Right atrium auricular region (tissue), 2 donors: ENCODE data around the gene PHLDA3. TPM values are rescaled to one million over a fixed set of nuclear protein-coding genes. Genes with fewer than 3 reads are reported as not detected.

Source experiments
- DNase-seq: peaks from one replicate; pipeline ENCODE4 v3.0.0-alpha.2; 2019; ENCODE audit warnings: low spot score
- H3K27ac ChIP-seq, 2 donors: fragments of 200-600 bp; sonication (generic); 1 replicate in 1 of 2; 2 replicates in 1 of 2; pipeline ENCODE4 v1.5.1; 2016 to 2019
- H3K27me3 ChIP-seq, 2 donors: fragments of 200-600 bp; sonication (generic); one replicate each; pipeline versions ENCODE4 v1.5.1 to v1.6.0; 2017 to 2019
- H3K36me3 ChIP-seq: fragments of 200-600 bp; sonication (generic); one replicate; pipeline ENCODE4 v1.5.1; 2016
- H3K4me1 ChIP-seq, 2 donors: fragments of 200-600 bp; sonication (generic); one replicate each; pipeline versions ENCODE4 v1.5.1 to v1.6.0; 2017 to 2019
- H3K4me3 ChIP-seq, 2 donors: fragments of 200-600 bp; sonication (generic); 1 replicate in 1 of 2; 2 replicates in 1 of 2; pipeline ENCODE4 v1.5.1; 2017 to 2019; ENCODE audit warnings: mild to moderate bottlenecking in 1 of 2, moderate library complexity in 1 of 2
- H3K9me3 ChIP-seq, 2 donors: fragments of 200-600 bp; sonication (generic); one replicate each; pipeline ENCODE4 v1.5.1; 2019
- total RNA-seq, 2 donors: library from RNA; depleted of rRNA; stranded (reverse); fragments of >200 nt; gene quantifications; one replicate each; pipeline ENCODE4 v1.1.0, GENCODE V29; 2016
- TF ChIP-seq, protein P1 (sequence below), 2 donors: fragments of 200-600 bp; sonication (generic); IDR thresholded peaks; one replicate each; pipeline ENCODE4 v1.5.1; 2019; ENCODE audit warnings: antibody characterized with exemption in 2 of 2

PHLDA3 gene
- total RNA-seq: 10 to 100 TPM; 29.5 to 31.9 TPM

GRCh38 chr1:201468844-201469644 lies at the start of gene PHLDA3:
TSS of gene PHLDA3 (minus strand) at chr1:201469188. CDS start at chr1:201468786, 402 bp downstream.
- Histone ChIP-seq H3K27ac (peak within 1 kb of the TSS; percentile 85 to 88), H3K4me3 (peak within 1 kb of the TSS; percentile 77 to 86), H3K9me3 (no peaks in the 10 kb centered on the region), H3K27me3 (no peaks in the 10 kb centered on the region), H3K36me3 (peaks cover 20% of the 10 kb centered on the region), H3K4me1 (peaks cover 0 to 42% of the 10 kb centered on the region in 2 donors)
- DNase-seq: peak; percentile 88
- TF ChIP-seq, protein P1, sequence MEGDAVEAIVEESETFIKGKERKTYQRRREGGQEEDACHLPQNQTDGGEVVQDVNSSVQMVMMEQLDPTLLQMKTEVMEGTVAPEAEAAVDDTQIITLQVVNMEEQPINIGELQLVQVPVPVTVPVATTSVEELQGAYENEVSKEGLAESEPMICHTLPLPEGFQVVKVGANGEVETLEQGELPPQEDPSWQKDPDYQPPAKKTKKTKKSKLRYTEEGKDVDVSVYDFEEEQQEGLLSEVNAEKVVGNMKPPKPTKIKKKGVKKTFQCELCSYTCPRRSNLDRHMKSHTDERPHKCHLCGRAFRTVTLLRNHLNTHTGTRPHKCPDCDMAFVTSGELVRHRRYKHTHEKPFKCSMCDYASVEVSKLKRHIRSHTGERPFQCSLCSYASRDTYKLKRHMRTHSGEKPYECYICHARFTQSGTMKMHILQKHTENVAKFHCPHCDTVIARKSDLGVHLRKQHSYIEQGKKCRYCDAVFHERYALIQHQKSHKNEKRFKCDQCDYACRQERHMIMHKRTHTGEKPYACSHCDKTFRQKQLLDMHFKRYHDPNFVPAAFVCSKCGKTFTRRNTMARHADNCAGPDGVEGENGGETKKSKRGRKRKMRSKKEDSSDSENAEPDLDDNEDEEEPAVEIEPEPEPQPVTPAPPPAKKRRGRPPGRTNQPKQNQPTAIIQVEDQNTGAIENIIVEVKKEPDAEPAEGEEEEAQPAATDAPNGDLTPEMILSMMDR (IDR thresholded peaks at IDR 0.05): peak in 1 of 2 donors; percentile 20

DNA sequence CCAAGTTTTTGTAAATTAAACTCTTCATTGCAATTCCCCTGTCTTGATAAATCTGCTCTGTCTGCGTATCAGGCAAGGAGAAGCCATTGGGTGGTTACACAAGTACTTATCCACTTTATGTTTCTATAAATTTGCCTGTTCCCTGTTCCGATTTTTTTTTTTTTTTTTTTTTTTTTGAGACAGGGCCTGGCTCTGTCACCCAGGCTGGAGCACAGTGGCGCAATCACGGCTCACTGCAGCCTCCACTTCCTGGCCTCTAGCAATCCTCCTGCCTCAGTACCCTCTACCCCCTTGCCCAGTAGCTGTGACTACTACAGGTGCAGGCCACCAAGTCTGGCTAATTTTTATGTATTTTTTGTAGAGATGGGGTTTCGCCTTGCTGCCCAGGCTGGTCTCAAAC lies 49.1 kb upstream of the PHLDA3 start:
- no peaks in the 10 kb centered on the region for H3K36me3 ChIP-seq
- TF ChIP-seq, protein P1 (IDR thresholded peaks at IDR 0.05): no peak
- H3K4me1 ChIP-seq: peaks cover 0 to 4% of the 10 kb centered on the region in 2 donors
- H3K27me3 ChIP-seq: no peaks in the 10 kb centered on the region
- H3K4me3 ChIP-seq: no peak overlapping the region
- H3K9me3 ChIP-seq: no peaks in the 10 kb centered on the region
- DNase-seq: no peak
- no peak overlapping the region for H3K27ac ChIP-seq

GRCh38 chr1:201517631-201518030 lies 48.6 kb upstream of the PHLDA3 start:
- no peak for DNase-seq
- H3K27ac ChIP-seq: no peak overlapping the region
- TF ChIP-seq, protein P1 (IDR thresholded peaks at IDR 0.05): no peak
- no peaks in the 10 kb centered on the region for H3K36me3 ChIP-seq
- no peaks in the 10 kb centered on the region for H3K9me3 ChIP-seq
- no peaks in the 10 kb centered on the region for H3K27me3 ChIP-seq
- H3K4me3 ChIP-seq: no peak overlapping the region
- H3K4me1 ChIP-seq: peaks cover 0 to 9% of the 10 kb centered on the region in 2 donors

GRCh38 chr1:201516511-201517127 lies 47.6 kb upstream of the PHLDA3 start:
- Histone ChIP-seq H3K4me1 (peaks cover 0 to 19% of the 10 kb centered on the region in 2 donors), H3K9me3 (no peaks in the 10 kb centered on the region), H3K36me3 (no peaks in the 10 kb centered on the region), H3K27ac (no peak overlapping the region), H3K27me3 (no peaks in the 10 kb centered on the region), H3K4me3 (no peak overlapping the region)
- TF ChIP-seq, protein P1 (IDR thresholded peaks at IDR 0.05): no peak
- DNase-seq: no peak

DNA sequence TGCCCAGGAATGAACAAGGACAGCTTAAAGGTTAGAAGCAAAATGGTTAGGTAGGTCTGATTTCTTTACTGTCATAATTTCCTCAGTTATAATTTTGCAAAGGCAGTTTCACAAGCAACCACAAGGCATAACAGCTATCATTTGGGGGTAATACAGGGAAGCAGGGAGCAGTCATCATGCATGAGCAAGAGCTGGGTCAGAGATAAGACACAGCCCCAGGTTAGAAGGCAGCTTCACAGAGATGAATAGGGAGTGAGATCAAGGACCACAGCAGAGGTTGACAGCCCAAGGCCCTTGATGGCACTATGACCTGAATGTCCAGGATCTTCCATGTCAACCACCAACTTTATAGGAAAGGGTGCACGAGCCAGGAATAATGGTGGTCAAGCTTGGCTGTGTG lies 46.9 kb upstream of the PHLDA3 start:
- Histone ChIP-seq H3K9me3 (no peaks in the 10 kb centered on the region), H3K36me3 (no peaks in the 10 kb centered on the region), H3K27ac (no peak overlapping the region), H3K4me3 (no peak overlapping the region), H3K27me3 (no peaks in the 10 kb centered on the region), H3K4me1 (peaks cover 0 to 23% of the 10 kb centered on the region in 2 donors)
- TF ChIP-seq, protein P1 (IDR thresholded peaks at IDR 0.05): no peak
- DNase-seq: no peak
